Measurements from ENCODE around the gene PRPF39. TPM values are rescaled to one million over a fixed set of nuclear protein-coding genes. Genes with fewer than 3 reads are reported as not detected.

The PRPF39 gene
- total RNA-seq, 1 experiment from 2014 or later: 32.3 TPM

DNA sequence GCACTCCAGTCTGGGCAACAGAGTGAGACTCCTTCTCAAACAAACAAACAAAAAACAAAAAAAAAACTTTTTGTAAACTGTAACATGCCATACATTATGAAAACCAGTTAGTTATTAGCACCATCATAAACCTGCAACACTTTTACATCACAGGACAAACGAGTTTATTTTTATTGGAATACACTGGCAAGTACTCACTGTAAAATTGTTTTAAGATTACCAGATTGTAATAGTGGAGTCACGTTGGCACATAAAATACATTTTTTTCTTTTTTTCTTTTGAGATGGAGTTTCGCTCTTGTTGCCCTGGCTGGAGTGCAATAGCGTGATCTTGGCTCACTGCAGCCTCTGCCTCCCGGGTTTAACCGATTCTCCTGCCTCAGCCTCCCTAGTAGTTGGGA lies 34.7 kb downstream of the PRPF39 start:
- Mint-ChIP-seq H3K4me3 (no peak overlapping the region), H3K36me3 (peaks cover 72% of the 10 kb centered on the region), H3K9me3 (no peaks in the 10 kb centered on the region), H3K27me3 (ENCODE audit: low read depth) (no peaks in the 10 kb centered on the region), H3K27ac (no peak overlapping the region), H3K4me1 (no peaks in the 10 kb centered on the region)
- ATAC-seq (no peak), DNase-seq (ENCODE audit: low spot score) (no peak)
- TF ChIP-seq ATF6 (CRISPR knock-in tag; IDR thresholded peaks at IDR 0.05) (no peak), TEAD4 (CRISPR knock-in tag; IDR thresholded peaks at IDR 0.05) (no peak), FOXP1 (CRISPR knock-in tag; IDR thresholded peaks at IDR 0.05; ENCODE audit: borderline replicate concordance) (no peak), ZNF138 (CRISPR knock-in tag; conservative IDR thresholded peaks at IDR 0.05) (no peak), AFF4 (CRISPR knock-in tag; IDR thresholded peaks at IDR 0.05; ENCODE audit: borderline replicate concordance) (no peak), NFE2L1 (CRISPR knock-in tag; IDR thresholded peaks at IDR 0.05) (no peak), ELF4 (CRISPR knock-in tag; IDR thresholded peaks at IDR 0.05; ENCODE audit: low read depth) (no peak), ATF3 (CRISPR knock-in tag; conservative IDR thresholded peaks at IDR 0.05) (no peak), ETV6 (CRISPR knock-in tag; IDR thresholded peaks at IDR 0.05) (no peak), NFYB (CRISPR knock-in tag; conservative IDR thresholded peaks at IDR 0.05; ENCODE audit: low read depth) (no peak), SMAD4 (CRISPR knock-in tag; IDR thresholded peaks at IDR 0.05) (no peak), SMAD3 (CRISPR knock-in tag; IDR thresholded peaks at IDR 0.05; ENCODE audit: borderline replicate concordance) (no peak), ESRRA (CRISPR knock-in tag; IDR thresholded peaks at IDR 0.05; ENCODE audit: borderline replicate concordance) (no peak), ZNF532 (CRISPR knock-in tag; IDR thresholded peaks at IDR 0.05; ENCODE audit: borderline replicate concordance) (no peak), ZBTB43 (CRISPR knock-in tag; IDR thresholded peaks at IDR 0.05) (no peak), MXD4 (CRISPR knock-in tag; IDR thresholded peaks at IDR 0.05; ENCODE audit: borderline replicate concordance) (no peak), ZNF396 (CRISPR knock-in tag; IDR thresholded peaks at IDR 0.05; ENCODE audit: borderline replicate concordance) (no peak), FOXK1 (CRISPR knock-in tag; IDR thresholded peaks at IDR 0.05) (no peak), STAT6 (CRISPR knock-in tag; conservative IDR thresholded peaks at IDR 0.05; ENCODE audit: low read depth) (no peak)
- TF ChIP-seq, protein P1, sequence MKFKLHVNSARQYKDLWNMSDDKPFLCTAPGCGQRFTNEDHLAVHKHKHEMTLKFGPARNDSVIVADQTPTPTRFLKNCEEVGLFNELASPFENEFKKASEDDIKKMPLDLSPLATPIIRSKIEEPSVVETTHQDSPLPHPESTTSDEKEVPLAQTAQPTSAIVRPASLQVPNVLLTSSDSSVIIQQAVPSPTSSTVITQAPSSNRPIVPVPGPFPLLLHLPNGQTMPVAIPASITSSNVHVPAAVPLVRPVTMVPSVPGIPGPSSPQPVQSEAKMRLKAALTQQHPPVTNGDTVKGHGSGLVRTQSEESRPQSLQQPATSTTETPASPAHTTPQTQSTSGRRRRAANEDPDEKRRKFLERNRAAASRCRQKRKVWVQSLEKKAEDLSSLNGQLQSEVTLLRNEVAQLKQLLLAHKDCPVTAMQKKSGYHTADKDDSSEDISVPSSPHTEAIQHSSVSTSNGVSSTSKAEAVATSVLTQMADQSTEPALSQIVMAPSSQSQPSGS (CRISPR knock-in tag; IDR thresholded peaks at IDR 0.05; ENCODE audit: borderline replicate concordance, low read depth): no peak
- ChIA-PET CTCF (interaction anchor here (0.6 kb wide), 1 partner anchor 8 kb away, joined by 3 read pairs; no protein-coding TSS in a partner anchor), POLR2A (no interaction called here)
